ENCODE results near the gene CD3D.
A peak's percentile ranks its signal among the peaks of the same experiment; 100 is the strongest.

Gene CD3D

DNA sequence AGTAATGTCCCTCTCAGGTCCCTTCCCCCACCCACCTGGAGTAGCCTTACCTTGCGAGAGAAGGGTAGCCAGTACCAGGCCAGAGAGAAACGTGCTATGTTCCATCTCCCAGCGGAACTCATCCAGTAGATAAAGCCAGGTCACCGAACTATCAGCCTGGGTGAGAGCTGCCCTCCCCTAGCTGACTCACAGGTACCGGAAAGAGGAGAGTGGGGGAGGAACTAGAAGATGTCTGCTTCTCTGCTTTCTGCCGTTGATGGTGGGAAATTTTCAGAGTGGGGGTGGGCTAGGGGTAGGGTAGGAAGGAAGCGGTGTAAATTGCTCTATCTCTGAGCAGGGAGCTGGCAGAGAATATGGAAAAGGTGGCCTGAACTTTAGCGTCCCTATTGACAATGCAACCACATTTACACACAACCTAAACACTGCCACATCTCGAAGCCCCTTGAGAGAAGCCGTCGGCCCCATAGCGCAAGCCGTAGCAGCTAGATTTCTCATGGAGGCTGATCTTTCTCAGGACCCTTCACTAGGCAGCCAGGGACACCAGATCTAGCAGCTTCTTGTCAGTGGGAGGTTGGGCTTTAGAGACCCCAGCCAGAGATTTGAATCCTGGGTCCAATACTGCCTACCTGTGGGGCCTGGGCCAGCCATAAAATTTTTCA is at the start of gene CD3D:
Gene CD3D, minus strand, starts transcription at position 203 of the 659 bp plus-strand sequence. Its CDS starts 98 bp downstream, at position 105.
- peak; percentile 43 to 60 for DNase-seq (ENCODE audit: low read depth in 2 of 2)

DNA sequence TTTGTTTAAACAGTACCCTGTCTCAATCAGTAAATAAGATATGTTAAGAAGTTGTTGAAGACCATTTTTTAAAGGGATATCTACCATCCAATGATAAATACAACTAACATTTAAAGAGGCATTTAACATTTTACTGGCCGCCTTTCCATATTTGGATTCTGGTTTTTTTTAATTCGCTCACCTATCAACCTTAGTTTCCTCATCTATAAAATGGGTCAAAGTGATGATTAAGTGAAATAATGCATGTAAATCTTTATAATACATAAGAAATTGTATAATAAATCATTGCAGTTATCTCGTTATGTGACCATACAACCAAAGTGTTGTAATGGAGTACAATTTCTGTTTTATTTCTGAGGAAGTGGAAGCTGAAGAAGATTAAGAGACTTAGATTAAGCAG is 41.2 kb upstream of the CD3D start:
- no peak for DNase-seq (ENCODE audit: low read depth in 2 of 2)

DNA sequence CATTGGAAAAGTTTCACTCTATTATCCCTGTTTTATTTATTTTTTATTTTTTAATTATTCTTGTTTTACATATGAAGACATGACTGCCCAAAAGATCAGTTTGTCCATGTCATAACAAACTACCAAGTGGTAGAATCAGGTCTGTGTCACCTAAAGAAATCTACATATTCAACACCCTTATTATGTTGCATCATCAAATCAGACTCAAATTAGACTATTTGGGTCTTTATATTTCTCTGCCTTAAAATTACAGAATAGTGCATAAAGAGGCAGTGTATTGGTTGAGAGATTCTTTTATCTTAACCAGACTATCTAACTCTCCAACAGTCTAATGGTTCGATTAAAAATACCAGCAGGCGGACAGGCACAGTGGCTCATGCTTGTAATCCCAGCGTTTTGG is 40.4 kb upstream of the CD3D start:
- DNase-seq (ENCODE audit: low read depth in 2 of 2), result no peak

DNA sequence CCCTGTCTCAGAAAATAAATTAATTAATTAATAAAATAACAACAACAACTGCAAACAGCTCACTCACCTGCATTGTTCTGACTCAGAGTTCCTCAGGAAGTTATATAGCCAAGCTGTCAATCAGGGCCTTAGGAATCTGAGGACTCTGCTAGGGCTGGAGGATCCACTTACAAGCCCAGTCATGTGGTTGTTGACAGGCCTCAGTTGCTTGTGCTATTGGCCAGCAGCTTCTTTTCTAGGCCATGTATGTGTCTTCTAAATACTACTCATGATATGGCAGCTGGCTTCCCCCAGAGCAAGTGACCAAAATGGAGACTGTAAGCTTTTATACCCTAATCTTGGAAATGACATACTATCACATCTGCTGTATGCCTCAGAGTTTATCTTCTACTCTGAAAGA is 38.1 kb upstream of the CD3D start:
- no peak for DNase-seq (ENCODE audit: low read depth in 2 of 2)

DNA sequence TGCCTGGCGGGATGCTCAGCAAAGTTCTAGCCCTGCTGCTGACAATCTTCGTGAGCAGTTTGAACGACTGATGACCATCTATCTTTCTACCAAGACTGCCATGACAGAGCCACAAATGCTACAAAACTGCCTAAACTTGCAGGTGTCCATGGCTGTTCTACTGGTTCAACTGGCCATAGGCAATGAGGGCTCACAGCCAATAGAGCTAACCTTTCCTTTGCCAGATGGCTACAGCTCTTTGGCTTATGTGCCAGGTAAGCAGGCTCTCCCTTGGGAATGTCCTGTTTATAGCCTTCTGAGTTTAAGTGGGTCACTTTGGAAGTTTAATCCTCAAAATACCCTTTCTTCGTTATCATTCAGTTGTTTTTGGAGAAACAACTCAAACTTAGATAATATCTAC is 37.0 kb upstream of the CD3D start:
- DNase-seq (ENCODE audit: low read depth in 2 of 2), result no peak

DNA sequence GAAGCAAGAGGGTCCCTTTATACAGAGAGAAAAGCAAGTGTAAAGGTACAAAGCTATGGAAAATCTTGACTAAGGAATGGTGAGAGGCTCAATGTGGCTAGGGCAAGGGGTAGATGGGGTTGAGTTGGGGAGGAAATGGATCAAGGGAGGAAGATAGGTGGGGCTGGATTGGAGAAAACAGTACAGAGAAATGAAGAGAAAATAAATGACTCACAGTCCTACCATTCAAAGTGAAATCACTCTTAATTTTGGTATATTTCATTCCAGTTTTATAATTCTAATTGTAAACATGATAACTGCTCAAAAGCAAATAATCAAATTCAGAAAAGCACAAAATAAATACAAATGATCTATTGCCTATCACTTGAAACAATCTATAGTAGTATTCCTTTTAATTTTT is 33.5 kb upstream of the CD3D start:
- DNase-seq (ENCODE audit: low read depth in 2 of 2), result no peak

DNA sequence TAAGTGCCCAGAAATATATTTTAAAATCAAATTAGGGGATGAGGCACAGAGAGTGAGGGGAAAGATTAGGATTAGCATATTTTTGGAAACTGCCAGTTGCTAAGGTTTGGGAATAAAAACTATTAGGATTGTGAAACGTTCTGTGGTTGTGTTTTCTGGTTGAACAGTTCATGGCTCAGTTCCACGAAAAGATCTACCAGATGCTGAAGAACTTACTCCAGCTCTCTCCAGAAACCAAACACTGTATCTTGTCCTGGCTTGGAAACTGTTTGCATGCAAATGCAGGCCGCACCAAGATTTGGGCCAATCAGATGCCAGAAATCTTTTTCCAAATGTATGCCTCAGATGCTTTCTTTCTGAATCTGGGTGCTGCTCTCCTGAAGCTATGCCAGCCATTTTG is 32.2 kb upstream of the CD3D start:
- DNase-seq (ENCODE audit: low read depth in 2 of 2), result no peak

DNA sequence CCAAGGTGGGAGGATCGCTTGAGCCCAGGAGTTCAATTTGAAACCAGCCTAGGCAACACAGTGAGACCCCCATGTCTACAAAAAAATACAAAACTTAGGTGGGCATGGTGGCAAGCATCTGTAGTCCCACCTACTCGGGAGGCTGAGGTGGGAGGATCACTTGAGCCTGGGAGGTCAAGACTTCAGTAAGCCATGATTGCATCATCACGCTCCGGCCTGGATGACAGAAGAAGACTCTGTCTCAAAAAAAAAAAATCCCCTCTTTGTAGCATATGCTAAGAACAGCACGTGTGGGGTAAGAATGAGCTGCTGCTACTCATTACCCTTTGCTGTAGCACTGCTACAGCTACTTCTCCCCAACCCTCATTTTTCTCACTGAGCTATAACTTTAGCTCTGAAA is 31.4 kb upstream of the CD3D start:
- no peak for DNase-seq (ENCODE audit: low read depth in 2 of 2)

DNA sequence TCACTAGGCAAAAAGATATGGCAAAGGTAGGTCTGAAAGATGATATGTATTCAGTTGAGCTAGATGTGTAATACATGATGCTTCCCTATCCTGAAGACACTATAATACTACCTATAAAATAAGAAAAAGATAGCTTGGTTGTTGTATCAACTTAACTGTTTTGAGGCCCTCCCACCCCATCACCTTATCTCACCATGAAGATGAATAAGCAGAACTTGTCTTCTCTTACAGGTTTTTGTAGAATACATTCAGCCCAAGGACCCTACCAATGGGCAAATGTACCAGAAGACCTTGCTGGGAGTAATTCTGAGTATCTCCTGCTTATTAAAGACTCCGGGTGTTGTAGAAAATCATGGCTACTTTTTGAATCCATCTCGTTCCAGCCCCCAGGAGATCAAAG is 30.8 kb upstream of the CD3D start:
- DNase-seq (ENCODE audit: low read depth in 2 of 2), result no peak

DNA sequence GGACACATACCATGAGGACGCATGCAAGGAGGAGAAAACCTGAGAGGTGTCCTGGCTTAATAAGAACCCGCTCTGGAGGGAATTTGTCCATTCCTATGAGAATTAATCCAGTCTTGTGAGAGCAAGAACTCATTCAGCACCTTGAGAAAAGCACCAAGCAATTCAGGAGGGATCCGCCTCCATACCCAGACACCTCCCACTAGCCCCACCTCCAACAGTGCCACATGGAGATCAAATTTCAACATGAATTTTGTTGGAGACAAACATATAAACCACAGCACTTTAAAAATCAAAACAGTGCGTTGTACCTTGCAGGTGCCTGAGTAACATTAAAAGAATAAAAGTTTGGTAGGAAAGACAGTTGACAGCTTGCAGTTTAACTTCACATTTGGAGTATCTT is 28.3 kb upstream of the CD3D start:
- no peak for DNase-seq (ENCODE audit: low read depth in 2 of 2)

DNA sequence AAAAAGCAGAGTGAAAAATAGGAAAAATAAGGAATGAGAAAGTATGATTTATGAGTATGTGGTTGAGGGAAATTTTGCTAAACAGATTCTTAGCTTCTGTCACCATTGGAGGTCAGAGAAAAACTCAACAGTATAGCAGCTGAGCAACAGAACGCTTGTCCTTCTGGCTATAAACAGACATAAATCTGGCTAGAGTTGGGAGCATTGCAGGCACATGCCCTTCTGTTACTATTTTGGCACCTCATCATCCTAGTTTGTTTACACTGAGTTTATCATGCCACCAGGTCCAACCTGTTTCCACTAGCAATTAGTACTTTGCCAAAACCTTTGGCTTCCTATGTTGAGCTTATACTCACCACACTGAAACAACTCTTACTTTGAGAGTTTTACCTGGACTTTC is 23.8 kb upstream of the CD3D start:
- no peak for DNase-seq (ENCODE audit: low read depth in 2 of 2)

DNA sequence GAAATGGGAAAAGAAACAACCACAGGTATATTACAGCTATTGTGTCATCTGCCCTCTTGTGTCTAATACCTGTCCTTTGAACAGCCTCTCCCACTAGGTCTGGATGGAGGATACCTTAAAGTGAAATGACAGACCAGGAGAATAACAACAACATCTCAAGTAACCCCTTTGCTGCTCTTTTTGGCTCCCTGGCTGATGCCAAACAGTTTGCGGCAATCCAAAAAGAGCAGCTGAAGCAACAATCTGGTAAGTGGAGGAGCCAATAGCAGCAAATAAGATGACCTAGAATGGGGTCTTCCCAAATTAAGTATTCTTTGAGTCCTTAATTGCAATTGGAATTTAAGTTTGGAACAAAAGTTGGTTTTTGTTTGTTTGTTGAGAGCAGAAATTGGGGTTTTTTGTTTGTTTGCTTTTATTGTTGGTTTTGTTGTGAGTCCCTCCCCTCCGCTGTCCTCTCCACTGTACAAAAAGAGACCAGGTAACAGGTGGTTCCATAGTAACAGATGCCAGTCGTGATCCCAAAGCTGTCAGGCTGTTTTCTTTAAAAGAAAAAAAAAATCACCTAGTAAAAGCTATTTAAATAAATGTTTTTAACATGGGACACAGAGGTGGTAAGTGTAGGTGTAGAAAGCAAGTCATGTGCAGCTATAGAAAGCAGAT is 22.6 kb upstream of the CD3D start:
- DNase-seq (ENCODE audit: low read depth in 2 of 2), result no peak

DNA sequence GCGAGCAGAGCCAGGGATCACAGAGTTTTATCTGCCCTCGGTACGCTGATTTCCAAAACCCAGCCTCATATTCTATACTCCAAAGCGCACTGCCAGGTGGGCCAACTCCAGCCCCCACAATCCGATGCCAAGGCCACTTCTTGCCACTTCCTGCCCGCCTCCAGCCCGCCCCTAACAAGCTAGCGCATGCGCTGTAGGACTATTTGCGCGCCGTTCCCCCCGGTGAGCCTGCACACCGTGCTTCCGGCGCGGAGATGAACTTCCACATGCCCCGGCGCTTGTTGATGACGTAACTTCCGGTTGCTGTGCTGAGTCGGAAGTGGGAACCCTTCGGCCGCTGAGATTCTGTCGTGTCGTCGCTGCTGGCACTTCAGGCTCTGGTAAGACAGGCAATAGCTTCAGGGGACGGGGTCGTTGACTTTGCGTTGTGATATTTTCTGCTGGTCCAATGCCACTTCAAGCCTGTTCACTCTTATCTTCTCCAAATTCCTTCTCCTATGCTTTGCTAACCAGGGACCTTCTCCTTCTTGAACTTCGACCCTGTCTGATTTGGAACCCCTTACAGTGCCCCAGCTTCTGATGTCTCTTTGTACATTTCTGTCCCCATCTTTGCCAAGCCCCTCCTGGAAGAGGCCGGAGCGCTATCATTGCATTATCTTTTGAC is 16.9 kb upstream of the CD3D start, which contains the start of gene UBE4A:
Gene UBE4A, plus strand, starts transcription at position 306 of the 664 bp plus-strand sequence. CDS start 5,481 bp downstream, outside the sequence.
- DNase-seq (ENCODE audit: low read depth in 2 of 2), result peak; percentile 96 to 99

DNA sequence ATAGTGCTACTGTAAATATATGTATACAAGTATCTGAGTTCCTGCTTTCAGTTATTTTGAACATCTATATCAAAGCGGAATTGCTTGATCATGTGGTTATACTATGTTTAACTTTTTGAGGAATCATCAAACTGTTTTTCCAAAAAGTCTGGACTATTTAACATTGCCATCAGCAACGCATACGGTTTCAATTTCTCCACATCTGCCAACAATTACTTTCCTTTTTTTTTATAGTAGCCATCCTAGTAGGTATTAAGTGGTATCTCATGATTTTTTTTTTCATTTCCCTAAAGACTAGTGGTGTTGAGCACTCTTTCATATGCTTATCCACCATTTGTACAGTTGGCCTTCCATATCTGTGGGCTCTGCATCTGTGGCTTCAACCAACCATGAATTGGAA is 15.6 kb upstream of the CD3D start:
- no peak for DNase-seq (ENCODE audit: low read depth in 2 of 2)

DNA sequence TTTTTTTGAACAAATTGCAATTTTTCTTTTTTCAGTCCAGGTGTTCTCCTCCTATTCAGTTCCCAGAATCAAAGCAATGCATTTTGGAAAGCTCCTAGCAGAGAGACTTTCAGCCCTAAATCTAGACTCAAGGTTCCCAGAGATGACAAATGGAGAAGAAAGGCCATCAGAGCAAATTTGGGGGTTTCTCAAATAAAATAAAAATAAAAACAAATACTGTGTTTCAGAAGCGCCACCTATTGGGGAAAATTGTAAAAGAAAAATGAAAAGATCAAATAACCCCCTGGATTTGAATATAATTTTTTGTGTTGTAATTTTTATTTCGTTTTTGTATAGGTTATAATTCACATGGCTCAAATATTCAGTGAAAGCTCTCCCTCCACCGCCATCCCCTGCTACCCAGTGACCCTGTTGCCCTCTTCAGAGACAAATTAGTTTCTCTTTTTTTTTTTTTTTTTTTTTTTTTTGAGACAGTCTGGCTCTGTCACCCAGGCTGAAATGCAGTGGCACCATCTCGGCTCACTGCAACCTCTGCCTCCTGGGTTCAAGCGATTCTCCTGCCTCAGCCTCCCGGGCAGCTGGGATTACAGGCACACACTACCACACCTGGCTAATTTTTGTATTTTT is 10.7 kb upstream of the CD3D start:
- DNase-seq (ENCODE audit: low read depth in 2 of 2), result no peak

DNA sequence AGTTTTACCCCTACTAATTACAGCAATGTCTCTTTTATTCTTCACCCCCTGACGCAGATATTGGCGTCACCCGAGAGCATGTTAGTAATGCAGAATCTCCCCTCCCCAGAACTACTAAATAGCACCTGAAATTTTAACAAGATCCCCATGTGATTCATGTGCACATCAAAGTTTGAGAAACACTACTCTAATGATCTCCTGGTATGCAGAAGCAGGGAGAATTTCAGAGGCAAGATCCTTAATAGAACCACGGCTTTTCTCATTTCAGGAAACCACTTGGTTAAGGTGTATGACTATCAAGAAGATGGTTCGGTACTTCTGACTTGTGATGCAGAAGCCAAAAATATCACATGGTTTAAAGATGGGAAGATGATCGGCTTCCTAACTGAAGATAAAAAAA is 7.0 kb upstream of the CD3D start:
- no peak for DNase-seq (ENCODE audit: low read depth in 2 of 2)

DNA sequence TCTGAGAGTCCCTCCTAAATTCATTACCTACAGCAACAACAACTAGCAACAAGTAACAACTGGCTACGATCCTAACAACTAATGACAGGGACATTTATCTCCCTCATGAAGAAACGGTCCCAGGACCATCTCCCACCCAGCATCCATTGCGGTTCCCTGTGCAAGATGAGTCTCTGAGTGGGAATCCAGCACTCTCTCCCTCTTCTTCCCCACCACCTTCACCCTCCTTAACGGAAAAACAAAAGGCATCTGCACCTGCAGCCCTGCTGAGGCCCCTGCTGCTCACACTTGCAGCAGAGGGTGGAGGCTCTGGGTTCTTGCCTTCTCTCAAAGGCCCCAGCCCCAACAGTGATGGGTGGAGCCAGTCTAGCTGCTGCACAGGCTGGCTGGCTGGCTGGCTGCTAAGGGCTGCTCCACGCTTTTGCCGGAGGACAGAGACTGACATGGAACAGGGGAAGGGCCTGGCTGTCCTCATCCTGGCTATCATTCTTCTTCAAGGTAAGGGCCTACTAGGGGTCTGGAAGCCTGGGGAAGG is 1.5 kb upstream of the CD3D start, which contains the start of gene CD3G:
Gene CD3G, plus strand, starts transcription at position 364 of the 535 bp plus-strand sequence. Its CDS starts 80 bp downstream, at position 444.
- peak; percentile 54 to 63 for DNase-seq (ENCODE audit: low read depth in 2 of 2)

DNA sequence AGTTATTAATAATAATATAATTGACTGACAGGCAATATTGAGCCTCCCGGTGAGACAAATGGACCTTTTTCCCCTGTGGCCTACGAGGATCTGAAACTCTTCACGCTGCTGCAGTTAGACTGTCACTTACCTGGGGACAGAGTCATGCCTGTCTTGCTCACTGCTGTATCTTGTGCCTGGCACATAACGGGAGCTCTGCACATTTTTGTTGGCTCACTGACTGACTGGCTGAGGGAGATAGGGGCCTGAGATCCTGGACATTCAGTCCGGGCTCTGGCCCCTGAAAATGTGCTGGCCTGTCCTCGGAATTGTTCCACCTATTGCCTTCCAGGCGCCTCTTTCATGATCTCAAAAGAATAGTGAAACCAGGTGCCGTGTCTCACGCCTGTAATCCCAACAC is 743 bp upstream of the CD3D start:
- DNase-seq (ENCODE audit: low read depth in 2 of 2), result no peak

DNA sequence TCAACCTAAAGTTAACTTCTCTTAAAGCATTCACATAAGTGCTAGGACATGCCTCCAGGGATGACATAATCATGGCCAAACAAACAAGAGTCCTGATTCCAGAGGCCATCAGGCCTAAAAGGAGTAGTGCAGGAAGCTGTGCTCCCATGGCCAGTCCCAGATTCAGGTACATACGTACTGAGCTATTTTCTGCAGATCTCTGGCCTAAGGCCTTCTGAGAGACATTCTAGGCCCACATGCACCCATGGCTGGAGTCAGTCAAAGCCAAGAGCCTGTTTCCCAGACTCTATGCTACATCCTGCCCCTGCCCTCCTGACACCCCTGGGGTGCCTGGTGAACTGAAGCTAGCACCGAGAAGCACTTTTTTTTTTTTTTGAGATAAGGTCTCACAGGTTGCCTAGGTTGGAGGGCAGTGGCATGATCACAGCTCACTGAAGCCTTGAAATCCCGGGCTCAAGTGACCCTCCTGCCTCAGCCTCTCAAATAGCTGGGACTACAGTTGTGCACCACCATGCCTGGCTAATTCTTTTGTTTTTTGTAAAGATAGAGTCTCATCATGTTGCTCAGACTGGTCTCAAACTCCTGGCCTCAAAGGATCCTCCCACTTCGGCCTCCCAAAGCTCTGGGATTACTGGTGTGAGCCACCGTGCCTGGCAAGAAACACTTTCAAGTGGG is 553 bp downstream of the CD3D start:
- DNase-seq (ENCODE audit: low read depth in 2 of 2), result no peak

DNA sequence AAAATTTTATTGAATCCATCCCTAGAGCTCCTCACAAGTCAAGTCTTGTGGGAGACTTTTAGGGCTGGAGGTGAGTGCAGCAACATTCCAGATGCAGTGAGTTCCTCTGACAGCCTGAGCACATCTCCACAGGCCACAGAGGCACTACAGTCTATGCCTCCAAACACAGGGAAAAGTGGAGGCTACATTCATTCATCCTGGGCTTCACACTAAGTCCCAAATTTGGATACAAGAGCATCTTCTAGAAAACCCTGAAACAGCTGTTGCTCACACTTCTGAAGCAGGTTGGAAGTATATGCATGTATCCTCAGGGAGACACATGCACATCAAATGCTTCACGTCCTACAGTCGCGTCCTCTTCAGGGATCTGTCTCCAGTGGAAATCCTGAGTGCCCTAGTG is 1.2 kb downstream of the CD3D start:
- DNase-seq (ENCODE audit: low read depth in 2 of 2), result no peak

DNA sequence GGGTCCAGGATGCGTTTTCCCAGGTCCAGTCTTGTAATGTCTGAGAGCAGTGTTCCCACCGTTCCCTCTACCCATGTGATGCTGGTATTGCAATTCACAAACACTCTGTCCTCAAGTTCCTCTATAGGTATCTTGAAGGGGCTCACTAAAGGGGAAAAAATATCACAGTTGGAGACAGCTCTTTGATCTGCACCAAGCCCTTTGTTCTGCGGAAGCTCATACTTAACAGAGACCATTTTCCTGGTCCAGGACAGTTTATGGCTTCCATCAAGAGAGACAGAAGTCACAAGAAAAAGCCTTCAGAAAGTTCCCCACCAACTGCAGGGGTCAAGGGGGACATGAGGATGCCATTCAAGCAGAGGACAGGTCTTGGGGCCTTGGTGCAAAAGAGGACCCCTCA is 2.1 kb downstream of the CD3D start:
- no peak for DNase-seq (ENCODE audit: low read depth in 2 of 2)

Data from activated CD4-positive, alpha-beta T cell treated with anti-CD3 and anti-CD28 coated beads for 24 hours (primary cell).